OCI-LY1 (cell line): ENCODE results near the gene GRM7.

Experiments
- EZH2 ChIP-seq: fragments of 200-600 bp; sonication (generic), shearing (Covaris generic); IDR thresholded peaks from 2 replicates; pipeline ENCODE4 v1.8.0; 2017; ENCODE audit warnings: borderline replicate concordance, mixed run types, mild to moderate bottlenecking, antibody characterized with exemption, low read length, moderate library complexity, mixed read lengths
- TF ChIP-seq, protein P1 (sequence below): fragments of 200-600 bp; sonication (generic), shearing (Covaris generic); IDR thresholded peaks from 2 replicates; pipeline ENCODE4 v1.5.1; 2017; ENCODE audit warnings: mild to moderate bottlenecking, antibody characterized with exemption, low read length, moderate library complexity, mixed read lengths

DNA sequence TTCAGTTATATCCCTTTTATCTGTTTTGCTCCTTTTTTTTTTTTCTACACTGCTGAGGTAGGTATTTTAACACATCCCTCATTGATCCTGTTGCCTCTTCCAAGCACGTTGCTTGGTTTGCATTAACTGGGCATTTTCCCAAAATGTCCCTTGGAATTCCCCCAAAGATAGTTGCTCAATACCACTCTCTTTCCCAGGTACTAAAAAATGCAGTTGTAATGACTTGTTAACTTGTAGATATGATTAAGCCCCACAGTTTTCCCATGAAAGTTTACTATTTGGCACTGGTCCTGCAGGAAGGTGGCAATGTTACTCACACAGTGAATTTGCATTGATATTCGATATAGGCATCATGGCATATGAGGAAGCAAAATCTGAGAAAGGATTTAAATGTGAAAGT is 67.1 kb downstream of the GRM7 start:
- TF ChIP-seq, protein P1, sequence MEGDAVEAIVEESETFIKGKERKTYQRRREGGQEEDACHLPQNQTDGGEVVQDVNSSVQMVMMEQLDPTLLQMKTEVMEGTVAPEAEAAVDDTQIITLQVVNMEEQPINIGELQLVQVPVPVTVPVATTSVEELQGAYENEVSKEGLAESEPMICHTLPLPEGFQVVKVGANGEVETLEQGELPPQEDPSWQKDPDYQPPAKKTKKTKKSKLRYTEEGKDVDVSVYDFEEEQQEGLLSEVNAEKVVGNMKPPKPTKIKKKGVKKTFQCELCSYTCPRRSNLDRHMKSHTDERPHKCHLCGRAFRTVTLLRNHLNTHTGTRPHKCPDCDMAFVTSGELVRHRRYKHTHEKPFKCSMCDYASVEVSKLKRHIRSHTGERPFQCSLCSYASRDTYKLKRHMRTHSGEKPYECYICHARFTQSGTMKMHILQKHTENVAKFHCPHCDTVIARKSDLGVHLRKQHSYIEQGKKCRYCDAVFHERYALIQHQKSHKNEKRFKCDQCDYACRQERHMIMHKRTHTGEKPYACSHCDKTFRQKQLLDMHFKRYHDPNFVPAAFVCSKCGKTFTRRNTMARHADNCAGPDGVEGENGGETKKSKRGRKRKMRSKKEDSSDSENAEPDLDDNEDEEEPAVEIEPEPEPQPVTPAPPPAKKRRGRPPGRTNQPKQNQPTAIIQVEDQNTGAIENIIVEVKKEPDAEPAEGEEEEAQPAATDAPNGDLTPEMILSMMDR, result no peak
- TF ChIP-seq EZH2, result no peak
